Activated CD4-positive, alpha-beta T cell treated with anti-CD3 and anti-CD28 coated beads, Interleukin-2, Interleukin-4, amounts not matched to agents 100 ng/mL and 50 ng/mL, durations not matched to agents 16 hours and 8 hours (primary cell): Measurements from ENCODE around the gene FXYD6.
"Not testable (repeated sequence)": the region's sequence is repeated elsewhere in the genome, so short reads cannot be mapped to it uniquely, and the experiment has no call there.

Source experiments
- DNase-seq: peaks from one replicate; pipeline ENCODE4 v3.0.0-alpha.2; 2020; ENCODE audit warnings: low spot score

Gene FXYD6, protein sequence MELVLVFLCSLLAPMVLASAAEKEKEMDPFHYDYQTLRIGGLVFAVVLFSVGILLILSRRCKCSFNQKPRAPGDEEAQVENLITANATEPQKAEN

DNA sequence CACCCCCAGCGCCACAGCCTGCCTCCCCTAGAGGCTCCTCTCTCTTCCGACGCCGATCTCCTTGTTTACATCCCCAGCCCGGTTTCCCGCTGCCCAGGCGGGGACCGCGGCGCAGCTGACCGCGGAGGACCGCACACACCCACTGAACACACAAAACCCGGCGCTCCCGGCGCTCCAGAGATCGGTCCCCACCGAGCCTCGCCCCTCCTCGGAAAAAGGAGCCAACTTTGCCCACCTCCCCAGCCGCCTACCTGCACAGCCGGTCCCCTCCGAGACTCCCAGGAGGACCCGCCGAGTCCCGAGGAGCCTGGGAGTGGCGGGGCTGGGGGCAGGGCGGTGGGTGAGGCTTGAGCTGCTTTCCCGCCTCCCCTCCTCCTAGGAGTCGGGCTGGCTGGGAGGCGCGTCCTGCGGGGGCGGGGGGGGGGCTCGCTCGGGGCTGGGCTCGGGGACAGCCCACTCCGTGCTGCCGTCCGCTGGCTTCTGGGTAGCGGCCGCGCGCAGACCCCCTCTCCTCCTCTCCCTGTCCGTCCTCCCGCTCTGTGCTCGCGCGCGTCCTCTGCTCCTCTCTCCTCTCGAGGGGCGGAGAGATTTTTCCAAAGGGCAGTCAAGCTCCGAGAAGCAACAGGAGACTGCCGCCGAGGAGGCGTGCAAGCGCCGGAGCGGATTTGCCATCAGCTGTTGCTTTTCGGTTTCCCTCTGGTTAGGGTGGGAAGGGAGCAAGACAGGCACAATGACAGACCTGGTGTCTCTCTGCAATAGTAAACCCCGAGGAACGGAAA, at the start of gene FXYD6:
TSS of gene FXYD6 (minus strand) at position 318 of the 779 bp plus-strand sequence. CDS start 33,882 bp downstream, outside the sequence.
- DNase-seq: no peak

GRCh38 chr11:117926166-117926565, 49.7 kb upstream of the FXYD6 start:
- DNase-seq: not testable (repeated sequence)

DNA sequence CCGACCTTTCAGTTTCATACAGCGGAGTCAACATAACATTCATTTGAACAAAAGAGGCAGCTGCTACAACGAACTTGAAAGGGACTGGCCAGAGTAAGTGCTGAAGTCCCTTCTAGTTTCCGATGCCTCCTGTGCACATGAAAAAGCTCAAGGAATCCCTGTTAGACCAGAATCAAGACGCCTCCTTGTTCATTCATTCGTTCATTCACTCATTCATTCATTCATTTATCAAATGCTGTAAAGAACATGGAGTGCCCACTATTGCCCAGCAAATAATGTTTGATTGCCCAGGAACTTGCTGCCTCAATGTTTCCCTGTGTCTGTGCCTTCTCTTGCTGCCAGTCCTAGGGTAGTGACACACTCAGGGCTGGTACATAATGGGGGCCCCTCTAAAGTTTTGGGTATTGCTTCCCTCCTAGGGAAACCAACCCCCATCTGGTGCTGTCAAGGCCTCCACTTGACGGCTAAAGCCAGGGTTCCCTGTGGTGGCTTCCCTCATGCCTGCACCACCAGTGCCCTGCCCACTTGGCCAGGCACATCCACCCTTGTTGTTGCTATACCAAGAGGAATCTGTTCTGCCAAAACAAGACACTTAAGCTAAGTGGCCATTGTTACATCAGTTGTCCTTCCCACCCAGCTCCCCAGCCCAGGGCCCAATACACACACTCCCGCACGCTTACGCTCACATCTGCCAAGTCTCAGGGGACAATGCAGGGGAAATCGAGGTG, 48.9 kb upstream of the FXYD6 start:
- no peak for DNase-seq

DNA sequence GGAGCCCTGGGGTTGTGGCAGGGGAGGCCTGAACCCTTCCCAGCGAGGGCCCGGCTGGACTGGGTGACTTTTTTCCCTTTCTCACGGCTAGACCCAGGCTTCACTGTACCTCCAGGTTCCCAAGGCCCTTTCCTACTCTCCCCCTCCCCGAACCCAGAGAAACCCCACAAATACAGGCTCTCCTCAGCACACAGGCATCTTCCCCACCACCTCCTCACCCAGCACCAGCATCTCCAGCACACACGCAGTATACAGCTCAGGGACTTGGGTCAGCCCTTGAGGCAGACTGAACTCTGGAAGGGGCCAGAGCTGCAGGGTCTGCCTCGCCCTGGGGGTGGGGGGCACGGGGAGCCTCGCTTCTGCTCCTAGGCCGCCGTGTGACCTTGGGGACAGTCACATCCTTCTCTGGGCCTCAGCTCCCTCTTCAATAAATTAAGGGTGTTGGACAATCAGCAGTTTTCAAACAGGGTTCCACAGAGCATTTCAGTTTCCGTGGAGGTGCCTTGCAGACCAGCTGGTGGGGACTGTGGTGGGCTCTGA, 48.2 kb upstream of the FXYD6 start:
- DNase-seq: no peak

DNA sequence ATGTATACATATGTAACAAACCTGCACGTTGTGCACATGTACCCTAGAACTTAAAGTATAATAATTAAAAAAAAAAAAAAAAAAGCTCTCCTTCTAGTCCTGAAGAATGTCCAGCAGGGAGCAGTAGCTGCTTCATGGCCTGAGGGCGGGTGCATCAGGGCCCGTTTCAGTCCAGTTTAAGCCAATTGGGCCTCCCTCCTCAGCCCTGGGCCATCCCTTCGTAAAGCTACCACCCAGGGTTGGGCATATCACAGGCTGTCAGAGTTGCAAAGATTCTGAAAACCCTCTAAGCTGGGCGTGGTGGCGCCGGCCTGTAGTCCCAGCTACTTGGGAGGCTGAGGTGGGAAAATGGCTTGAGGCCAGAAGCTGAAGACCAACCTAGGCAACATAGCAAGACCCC, 47.3 kb upstream of the FXYD6 start:
- DNase-seq: no peak

DNA sequence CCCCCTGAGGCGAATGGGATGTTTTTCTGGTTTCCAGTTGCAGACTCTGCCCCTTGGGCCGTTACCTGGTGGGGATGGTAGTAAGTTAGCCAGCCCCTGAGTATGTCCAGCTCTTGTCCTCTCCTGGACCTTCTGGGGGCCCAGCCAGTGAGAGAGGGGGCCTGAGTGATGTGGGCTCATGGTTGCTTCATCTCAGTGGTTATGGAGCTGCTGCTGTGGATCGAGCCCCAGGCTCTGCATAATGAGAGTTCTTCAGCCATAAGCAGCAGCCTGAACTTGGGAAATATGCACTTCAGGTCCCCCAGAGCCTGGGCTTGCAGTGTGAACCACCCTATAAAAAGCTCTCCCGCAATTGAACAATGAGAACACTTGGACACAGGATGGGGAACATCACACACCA, 46.8 kb upstream of the FXYD6 start:
- no peak for DNase-seq

- DNase-seq: no peak
These were observed 45.4 kb upstream of the FXYD6 start for GRCh38 chr11:117921893-117922292.

GRCh38 chr11:117921456-117921855, 45.0 kb upstream of the FXYD6 start:
- no peak for DNase-seq

DNA sequence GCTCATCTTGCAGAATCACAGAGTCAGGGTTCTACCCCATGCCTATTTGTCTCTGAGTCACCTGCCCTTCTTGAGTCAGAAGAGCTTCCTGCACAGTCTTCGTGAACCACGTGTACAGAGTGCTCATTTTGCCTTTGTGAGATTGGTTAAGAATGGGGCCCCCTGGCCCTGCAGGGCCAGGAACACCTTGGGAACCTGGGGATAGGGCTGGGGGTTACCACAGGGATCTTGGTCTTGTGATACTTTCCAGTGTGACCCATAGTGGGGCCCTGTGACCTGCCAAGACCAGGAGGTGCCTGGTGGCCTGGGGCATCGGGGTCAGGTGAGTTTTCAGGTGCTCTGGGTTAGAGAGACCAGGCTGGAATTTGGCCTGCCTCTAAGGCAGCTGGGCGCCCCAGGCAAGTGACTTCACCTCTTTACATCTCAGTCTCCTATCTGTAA, 43.3 kb upstream of the FXYD6 start:
- DNase-seq: peak; percentile 41

DNA sequence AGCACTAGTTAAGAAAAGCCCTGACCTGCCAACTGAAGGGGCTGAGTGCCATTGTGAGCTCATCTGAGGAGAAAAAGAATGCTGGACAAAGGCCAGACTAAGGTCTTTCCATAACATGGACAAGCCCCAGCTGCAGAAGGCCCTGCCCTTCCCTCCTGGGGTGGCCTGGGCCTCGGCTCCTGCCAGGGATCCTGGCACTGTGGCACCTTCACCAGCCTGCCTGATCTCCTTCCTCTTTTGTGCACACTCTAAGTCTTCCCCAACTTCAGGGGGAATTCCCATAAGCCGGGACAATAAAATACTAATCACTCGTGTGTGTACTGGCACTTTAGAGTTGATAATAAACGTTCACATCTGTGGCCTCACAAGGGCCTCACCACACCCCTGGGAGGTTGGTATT, 42.9 kb upstream of the FXYD6 start:
- no peak for DNase-seq

- no peak for DNase-seq
These were observed 42.2 kb upstream of the FXYD6 start for GRCh38 chr11:117918366-117919255.

GRCh38 chr11:117917591-117918151, 41.2 kb upstream of the FXYD6 start:
- no peak for DNase-seq

GRCh38 chr11:117916956-117917355, 40.5 kb upstream of the FXYD6 start:
- no peak for DNase-seq

GRCh38 chr11:117915672-117916235, 39.3 kb upstream of the FXYD6 start:
- DNase-seq: no peak

DNA sequence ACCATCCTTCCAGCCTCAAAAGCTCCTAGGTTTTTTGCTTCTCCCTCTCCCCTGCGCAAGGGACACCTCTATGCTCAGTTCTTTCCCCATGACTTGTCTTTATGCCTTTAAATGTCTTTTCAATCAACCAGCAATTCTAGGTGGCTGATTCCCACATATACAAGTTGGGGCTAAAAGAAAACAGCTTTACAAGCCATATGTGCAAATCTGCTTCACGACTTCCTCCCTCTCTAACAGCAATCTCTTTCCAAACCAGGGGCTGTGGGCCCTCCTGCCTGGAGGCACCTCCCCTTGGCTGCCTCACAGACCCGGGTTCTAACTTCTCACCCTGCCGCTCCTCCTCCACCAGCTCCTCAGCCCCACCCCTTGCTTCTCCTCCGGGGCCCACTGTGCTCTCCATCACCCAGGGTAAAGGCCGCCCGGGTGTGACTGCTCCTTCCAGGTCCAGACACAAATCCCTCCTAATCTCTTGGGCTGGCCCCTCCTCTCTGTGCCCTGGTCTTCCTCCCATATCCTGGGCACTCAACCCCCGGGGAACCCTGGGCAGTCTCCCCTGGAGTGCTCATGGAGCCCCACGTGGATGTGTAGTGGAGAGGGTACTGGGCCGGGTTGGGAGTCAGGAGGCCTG, 38.6 kb upstream of the FXYD6 start:
- no peak for DNase-seq

DNA sequence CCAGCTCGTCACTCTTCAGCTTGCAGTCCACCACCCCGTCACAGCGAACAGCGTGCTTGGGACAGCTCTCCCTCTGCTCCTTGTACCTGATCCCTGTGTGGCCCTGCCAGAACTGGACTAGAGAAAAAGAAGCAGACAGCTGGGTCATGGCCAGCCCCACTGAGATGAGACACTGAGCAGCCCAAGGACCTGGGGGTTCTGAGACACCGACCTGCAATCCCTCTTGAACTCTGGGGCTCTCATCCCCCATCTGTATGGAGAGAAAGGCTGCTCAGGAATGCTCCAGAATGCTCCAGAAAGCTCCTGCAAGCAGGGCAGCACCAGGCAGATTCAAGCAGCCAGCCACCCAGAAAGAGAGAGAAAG, 37.9 kb upstream of the FXYD6 start:
- no peak for DNase-seq

GRCh38 chr11:117913736-117914397, 37.4 kb upstream of the FXYD6 start:
- no peak for DNase-seq

- DNase-seq: no peak
These were observed 36.0 kb upstream of the FXYD6 start for GRCh38 chr11:117912497-117912896.

GRCh38 chr11:117911694-117912093, 35.2 kb upstream of the FXYD6 start:
- no peak for DNase-seq

DNA sequence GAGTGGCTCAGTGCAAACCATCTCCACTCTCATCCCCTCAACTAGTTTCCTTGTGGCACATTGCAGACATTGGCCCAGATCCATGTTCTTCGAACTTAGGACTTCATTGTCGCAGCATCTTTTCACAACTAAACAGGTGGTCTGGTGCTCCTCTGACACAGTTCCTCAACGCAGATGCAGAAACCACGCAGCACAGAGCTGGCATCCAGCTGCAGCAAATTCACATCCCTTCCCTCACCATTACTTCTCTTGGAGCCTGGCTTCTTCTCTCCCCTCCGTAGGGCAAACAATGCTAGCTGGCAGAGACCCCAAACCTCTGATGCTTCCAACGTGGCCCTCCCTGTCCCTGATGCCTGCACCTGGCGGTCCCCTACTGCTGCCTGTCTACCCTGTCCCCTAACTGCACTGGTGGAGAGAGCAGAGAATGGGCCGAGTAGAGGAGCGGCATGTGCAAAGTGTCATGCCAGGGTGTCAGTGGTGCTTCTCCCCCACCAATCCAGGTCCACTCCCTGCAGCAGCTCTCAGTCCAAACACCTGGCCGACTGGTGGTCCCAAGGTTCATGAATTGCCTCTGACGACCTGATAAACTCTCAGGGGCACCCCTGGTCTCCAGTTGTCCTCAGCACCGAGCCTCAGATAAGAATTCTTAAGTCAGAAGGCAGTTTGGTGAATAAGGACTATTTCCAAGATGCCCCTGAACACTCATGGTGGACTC, 34.6 kb upstream of the FXYD6 start:
- DNase-seq: no peak
